Skeletal muscle tissue (tissue), 4 donors: ENCODE results near the gene GJC2. TPM values are rescaled to one million over a fixed set of nuclear protein-coding genes. Genes with fewer than 3 reads are reported as not detected.
A peak's percentile ranks its signal among the peaks of the same experiment; 100 is the strongest.

Experiments used
- H3K27ac ChIP-seq: one replicate; pipeline ENCODE4 v1.7.0; 2013; ENCODE audit warnings: mild to moderate bottlenecking, low read depth, low read length, inconsistent platforms
- H3K27me3 ChIP-seq, 3 donors: one replicate each; pipeline ENCODE4 v1.7.0; 2013; ENCODE audit warnings: low read length in 3 of 3; ENCODE audit not compliant: control insufficient read depth in 3 of 3, insufficient read depth in 3 of 3
- H3K36me3 ChIP-seq, 3 donors: one replicate each; pipeline ENCODE4 v1.7.0; 2013; ENCODE audit warnings: low read length in 3 of 3; ENCODE audit not compliant: control insufficient read depth in 3 of 3, insufficient read depth in 3 of 3
- H3K4me1 ChIP-seq, 3 donors: one replicate each; pipeline ENCODE4 v1.7.0; 2013; ENCODE audit warnings: low read length in 3 of 3, mild to moderate bottlenecking in 3 of 3; ENCODE audit not compliant: control insufficient read depth in 3 of 3, insufficient read depth in 3 of 3
- H3K4me3 ChIP-seq, 3 donors: one replicate each; pipeline ENCODE4 v1.7.0; 2013; ENCODE audit warnings: low read length in 3 of 3
- H3K9ac ChIP-seq, 3 donors: one replicate each; pipeline ENCODE4 v1.7.0; 2013; ENCODE audit warnings: low read length in 3 of 3, mild to moderate bottlenecking in 3 of 3, moderate library complexity in 2 of 3, low read depth in 1 of 3
- H3K9me3 ChIP-seq, 3 donors: one replicate each; pipeline ENCODE4 v1.7.0; 2013; ENCODE audit warnings: low read length in 3 of 3; ENCODE audit not compliant: control insufficient read depth in 3 of 3
- total RNA-seq: library from RNA; depleted of rRNA; stranded (reverse); fragments of >200 nt; gene quantifications from one replicate; pipeline ENCODE4 v1.2.3, GENCODE V29; 2014
- donor health status: Osteomylitis.

The GJC2 gene
- total RNA-seq, 1 donor from 2014 or later = 1.6 TPM

- H3K27me3 ChIP-seq = no peaks in the 10 kb centered on the region
- peaks cover 20 to 29% (median 23%) of the 10 kb centered on the region in 3 donors for H3K36me3 ChIP-seq
- peaks cover 23 to 42% (median 35%) of the 10 kb centered on the region in 3 donors for H3K4me1 ChIP-seq
- peak overlapping the region in 1 of 3 donors; percentile 33 for H3K9ac ChIP-seq
- peak overlapping the region; percentile 54 for H3K27ac ChIP-seq
- H3K9me3 ChIP-seq = no peaks in the 10 kb centered on the region
- no peak overlapping the region for H3K4me3 ChIP-seq
Observed at GRCh38 chr1:228148935-228149405, 760 bp upstream of the GJC2 start.

DNA sequence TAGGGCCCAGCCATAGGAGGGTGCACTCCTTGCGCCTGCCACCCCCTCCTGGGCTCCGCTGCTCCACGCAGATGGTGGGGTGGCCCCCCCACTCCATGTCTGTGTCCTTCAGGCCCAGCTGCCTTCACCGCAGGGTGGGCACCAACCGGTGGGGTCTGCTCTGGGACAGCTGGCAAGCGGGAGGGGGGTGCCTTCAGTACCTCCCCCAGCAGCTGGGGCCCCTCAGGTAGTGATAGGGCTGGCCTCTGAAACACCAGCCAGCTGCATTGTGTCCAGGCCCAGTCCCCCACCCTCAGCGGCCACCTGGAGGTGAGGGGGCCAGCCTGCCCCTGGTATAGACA lies 360 bp downstream of the GJC2 start:
- Histone ChIP-seq H3K9ac (peak overlapping the region in 2 of 3 donors; percentile 34 to 62), H3K36me3 (peaks cover 20 to 29% (median 23%) of the 10 kb centered on the region in 3 donors), H3K4me1 (peaks cover 19 to 34% (median 29%) of the 10 kb centered on the region in 3 donors), H3K4me3 (peak overlapping the region in 1 of 3 donors; percentile 35), H3K9me3 (no peaks in the 10 kb centered on the region), H3K27me3 (no peaks in the 10 kb centered on the region), H3K27ac (peak overlapping the region; percentile 47)

- Histone ChIP-seq H3K36me3 (peaks cover 17 to 26% (median 20%) of the 10 kb centered on the region in 3 donors), H3K27ac (peak overlapping the region; percentile 47), H3K4me3 (no peak overlapping the region), H3K27me3 (no peaks in the 10 kb centered on the region), H3K9me3 (no peaks in the 10 kb centered on the region), H3K9ac (peak overlapping the region; percentile 20 to 62 (median 34)), H3K4me1 (peaks cover 19 to 31% (median 29%) of the 10 kb centered on the region in 3 donors)
Observed at GRCh38 chr1:228150461-228151179, 890 bp downstream of the GJC2 start.

GRCh38 chr1:228151180-228151925 lies 1.6 kb downstream of the GJC2 start:
- peak overlapping the region; percentile 20 to 62 (median 34) for H3K9ac ChIP-seq
- H3K27me3 ChIP-seq = peaks cover 0 to 6% (median 0%) of the 10 kb centered on the region in 3 donors
- peak overlapping the region; percentile 47 for H3K27ac ChIP-seq
- peaks cover 19 to 31% (median 29%) of the 10 kb centered on the region in 3 donors for H3K4me1 ChIP-seq
- no peaks in the 10 kb centered on the region for H3K9me3 ChIP-seq
- peaks cover 13 to 21% (median 15%) of the 10 kb centered on the region in 3 donors for H3K36me3 ChIP-seq
- H3K4me3 ChIP-seq = no peak overlapping the region

DNA sequence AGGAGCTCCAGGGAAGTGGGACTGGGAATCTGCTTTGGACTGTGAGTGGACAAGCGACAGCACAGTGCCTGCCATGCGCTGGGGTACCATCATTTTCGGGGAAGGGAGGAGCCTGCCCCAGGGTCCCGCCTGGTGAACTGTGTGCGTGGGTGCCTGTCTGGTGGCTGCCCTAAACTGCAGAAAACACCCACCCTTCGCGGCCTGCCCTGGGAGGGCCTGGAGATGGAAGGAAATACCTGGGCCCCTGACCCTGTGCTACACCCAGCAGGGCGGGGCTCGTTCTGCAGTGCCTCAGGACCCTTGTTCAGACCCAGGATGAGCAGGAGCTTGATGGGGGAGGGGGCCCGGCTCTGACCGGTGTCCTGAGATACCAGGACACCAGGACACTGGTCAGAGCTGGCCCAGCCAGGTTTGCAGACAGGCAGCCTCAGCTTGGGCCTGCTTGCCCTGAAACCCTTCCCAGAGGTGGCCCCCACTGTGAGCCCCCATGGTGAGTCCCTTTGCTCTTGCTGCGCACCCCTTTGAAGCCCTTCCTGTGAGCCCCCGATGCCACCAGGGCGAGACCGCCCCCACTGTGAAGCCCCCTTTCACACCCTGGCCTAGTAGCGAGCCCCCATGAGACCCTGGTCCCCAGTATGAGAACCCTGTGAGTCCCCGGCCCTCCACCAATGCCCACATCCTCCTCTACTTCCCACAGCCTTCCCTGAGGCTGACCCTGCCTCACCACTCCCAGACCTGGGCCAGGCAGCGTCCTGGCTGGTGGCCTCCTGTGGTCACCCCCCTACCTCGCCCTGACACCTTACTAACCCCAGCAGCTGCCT lies 2.6 kb downstream of the GJC2 start:
- Histone ChIP-seq H3K4me1 (peaks cover 19 to 31% (median 29%) of the 10 kb centered on the region in 3 donors), H3K27ac (no peak overlapping the region), H3K36me3 (peaks cover 4 to 12% (median 6%) of the 10 kb centered on the region in 3 donors), H3K4me3 (no peak overlapping the region), H3K27me3 (peaks cover 3 to 8% (median 6%) of the 10 kb centered on the region in 3 donors), H3K9ac (no peak overlapping the region), H3K9me3 (no peaks in the 10 kb centered on the region)

DNA sequence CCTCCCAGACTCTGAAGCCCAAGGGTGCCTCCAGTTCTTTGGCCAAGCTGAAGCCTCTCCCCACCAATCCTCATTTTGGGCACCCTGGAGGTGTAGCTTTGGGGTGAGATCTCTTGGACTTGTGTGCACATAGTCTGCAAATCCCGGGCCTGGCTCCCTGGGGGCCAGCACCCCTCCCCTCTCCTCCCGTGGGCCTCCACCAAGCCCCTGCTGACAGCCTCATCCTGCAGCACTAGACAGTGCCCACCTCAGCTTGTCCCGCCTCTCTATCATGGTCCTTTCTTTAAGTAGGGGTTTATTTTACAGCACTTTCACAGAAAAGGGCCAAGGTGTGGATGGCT lies 3.2 kb downstream of the GJC2 start:
- Histone ChIP-seq H3K9ac (no peak overlapping the region), H3K4me1 (peaks cover 19 to 31% (median 29%) of the 10 kb centered on the region in 3 donors), H3K4me3 (no peak overlapping the region), H3K9me3 (no peaks in the 10 kb centered on the region), H3K36me3 (peaks cover 0 to 7% (median 3%) of the 10 kb centered on the region in 3 donors), H3K27me3 (peaks cover 8 to 12% (median 10%) of the 10 kb centered on the region in 3 donors), H3K27ac (no peak overlapping the region)

DNA sequence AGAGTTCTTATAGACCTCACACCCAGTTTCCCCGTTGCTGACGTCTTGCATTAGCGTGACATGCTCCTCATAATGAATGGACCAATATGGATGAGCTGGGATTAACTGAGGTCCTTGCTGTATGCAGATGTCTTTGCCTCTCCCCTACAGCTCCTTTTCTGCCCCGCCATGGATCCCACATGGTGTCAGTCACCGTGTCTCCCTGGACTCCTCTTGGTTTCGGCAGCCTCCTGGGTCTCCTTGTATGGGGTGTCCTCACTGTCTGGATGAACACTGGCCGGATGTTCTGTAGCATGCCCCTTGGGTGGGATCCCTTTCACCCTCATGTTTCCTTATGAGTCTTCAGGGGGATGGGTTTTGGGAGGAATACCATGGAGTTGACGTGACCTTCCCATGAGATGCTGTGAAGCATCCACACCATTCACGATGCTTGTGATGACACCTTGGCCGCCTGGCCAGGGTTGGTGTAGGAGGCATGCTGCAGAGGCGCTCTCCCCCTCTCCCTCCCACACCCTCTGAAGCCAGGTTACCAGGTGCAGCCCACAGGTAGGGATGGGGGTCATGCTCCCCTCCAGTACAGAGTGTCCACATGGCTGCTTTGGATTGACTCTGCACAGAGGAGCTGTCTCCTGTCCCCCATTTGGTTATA lies 4.4 kb downstream of the GJC2 start:
- Histone ChIP-seq H3K9me3 (no peaks in the 10 kb centered on the region), H3K4me3 (no peak overlapping the region), H3K36me3 (no peaks in the 10 kb centered on the region), H3K4me1 (peaks cover 16 to 25% (median 22%) of the 10 kb centered on the region in 3 donors), H3K9ac (no peak overlapping the region), H3K27ac (no peak overlapping the region), H3K27me3 (peaks cover 16 to 20% (median 19%) of the 10 kb centered on the region in 3 donors)

DNA sequence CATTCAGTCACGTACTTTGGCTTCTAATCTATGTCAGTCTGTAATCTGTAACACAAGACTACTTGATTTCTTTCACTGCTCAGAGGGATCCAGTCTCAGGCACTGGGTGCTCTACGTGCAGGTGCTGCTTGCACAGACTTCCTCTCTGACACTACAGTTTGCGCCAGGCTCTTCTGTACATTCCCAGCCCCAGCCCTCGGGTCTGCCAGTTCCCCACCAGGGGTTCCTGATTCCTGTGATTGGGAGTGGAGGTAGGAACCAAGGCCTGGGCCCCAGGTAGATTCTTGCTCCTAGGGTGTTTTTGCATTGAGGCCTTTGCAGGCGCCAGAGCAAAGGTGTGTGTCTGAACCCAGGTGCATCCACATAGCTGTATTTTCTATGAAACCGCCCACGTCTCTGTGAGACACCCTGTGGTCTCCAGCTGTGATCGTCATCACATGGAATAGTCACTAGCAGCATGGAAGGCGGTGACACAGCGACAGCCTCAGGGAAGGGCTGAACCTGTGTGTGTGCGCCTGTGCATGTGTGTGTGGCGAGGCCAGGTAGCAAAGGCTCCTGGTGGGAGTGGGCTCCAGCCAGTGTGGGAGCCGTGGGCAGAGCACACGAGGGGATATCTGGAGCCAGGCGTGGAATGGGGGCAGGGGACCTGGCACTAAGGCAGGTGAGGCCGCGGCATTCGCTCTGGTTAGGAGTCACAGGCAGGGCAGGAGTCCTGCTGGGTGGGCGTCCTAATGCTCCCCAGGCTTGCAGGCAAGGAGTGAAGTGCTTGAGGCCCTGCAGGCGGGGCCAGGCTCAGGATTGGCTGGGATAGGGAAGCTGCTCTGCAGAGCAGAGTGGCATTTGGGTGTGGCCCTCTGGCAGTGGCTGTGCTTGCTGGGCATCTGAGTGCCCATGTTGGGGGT lies 5.2 kb downstream of the GJC2 start:
- Histone ChIP-seq H3K4me3 (no peak overlapping the region), H3K9me3 (no peaks in the 10 kb centered on the region), H3K4me1 (peaks cover 13 to 22% (median 18%) of the 10 kb centered on the region in 3 donors), H3K27ac (no peak overlapping the region), H3K36me3 (no peaks in the 10 kb centered on the region), H3K27me3 (peaks cover 23 to 25% (median 23%) of the 10 kb centered on the region in 3 donors), H3K9ac (no peak overlapping the region)
